ENCODE results near the gene SAFB. TPM values are rescaled to one million over a fixed set of nuclear protein-coding genes. Genes with fewer than 3 reads are reported as not detected.

Gene SAFB
- polyA plus RNA-seq, 1 of the 3 experiments (the other 2 are of a cell fraction) = 90.0 TPM

DNA sequence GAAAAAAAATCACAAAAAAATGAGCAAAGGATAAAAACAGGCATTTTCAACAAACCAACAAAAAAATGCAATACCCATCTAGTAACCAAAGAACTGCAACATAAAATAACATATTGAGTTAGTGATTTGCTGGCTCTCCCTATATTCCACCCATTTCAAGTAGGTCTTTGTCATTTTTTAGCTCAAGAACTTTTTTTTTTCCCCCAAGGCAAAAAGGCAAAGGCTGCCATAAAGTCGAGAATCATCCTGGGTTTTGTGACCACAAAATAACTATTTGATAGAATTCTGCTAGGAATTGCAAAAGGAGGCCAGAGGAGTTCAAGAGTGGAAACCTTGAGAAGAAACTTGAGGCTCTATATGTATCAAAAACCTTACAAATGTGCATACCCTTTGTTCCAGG, 5.8 kb upstream of the SAFB start:
- Histone ChIP-seq H3F3A (replicated peaks; ENCODE audit: insufficient read depth) (peaks cover 13% of the 10 kb centered on the region), H3K79me2 (ENCODE audit: insufficient read depth) (peaks cover 75% of the 10 kb centered on the region), H3K9me2 (no peaks in the 10 kb centered on the region), H3K4me1 (ENCODE audit: control insufficient read depth in 1 of 2, insufficient read depth in 2 of 2, low read depth in 1 of 2, low read length in 1 of 2) (peaks cover 0 to 16% of the 10 kb centered on the region in 2 experiments; a peak in 2 of 4 replicates), H4K20me1 (ENCODE audit: insufficient read depth) (peaks cover 11% of the 10 kb centered on the region; the same call in 1 of the 2 replicates), H3K4me3 (ENCODE audit: low read depth in 2 of 2, low read length in 1 of 2) (no peak overlapping the region), H2AFZ (ENCODE audit: low read depth) (no peak overlapping the region), H3K27me3 (ENCODE audit: insufficient read depth) (no peaks in the 10 kb centered on the region), H3K27ac (ENCODE audit: low read depth in 2 of 2, low read length in 1 of 2) (no peak overlapping the region), H3K9me3 (no peaks in the 10 kb centered on the region), H3K36me3 (replicated peaks in 1 of 2; ENCODE audit: control insufficient read depth in 1 of 2, insufficient read depth in 2 of 2, low read length in 1 of 2) (peaks cover 69 to 74% of the 10 kb centered on the region in 2 experiments), H3K4me2 (no peak overlapping the region), H3K9ac (no peak overlapping the region)
- POLR2A ChIA-PET = no interaction called here
- TF ChIP-seq RFX5 (IDR thresholded peaks at IDR 0.05; ENCODE audit: low read length) (no peak), TCF12 (IDR thresholded peaks at IDR 0.05) (no peak)
- TF ChIP-seq, protein P1, sequence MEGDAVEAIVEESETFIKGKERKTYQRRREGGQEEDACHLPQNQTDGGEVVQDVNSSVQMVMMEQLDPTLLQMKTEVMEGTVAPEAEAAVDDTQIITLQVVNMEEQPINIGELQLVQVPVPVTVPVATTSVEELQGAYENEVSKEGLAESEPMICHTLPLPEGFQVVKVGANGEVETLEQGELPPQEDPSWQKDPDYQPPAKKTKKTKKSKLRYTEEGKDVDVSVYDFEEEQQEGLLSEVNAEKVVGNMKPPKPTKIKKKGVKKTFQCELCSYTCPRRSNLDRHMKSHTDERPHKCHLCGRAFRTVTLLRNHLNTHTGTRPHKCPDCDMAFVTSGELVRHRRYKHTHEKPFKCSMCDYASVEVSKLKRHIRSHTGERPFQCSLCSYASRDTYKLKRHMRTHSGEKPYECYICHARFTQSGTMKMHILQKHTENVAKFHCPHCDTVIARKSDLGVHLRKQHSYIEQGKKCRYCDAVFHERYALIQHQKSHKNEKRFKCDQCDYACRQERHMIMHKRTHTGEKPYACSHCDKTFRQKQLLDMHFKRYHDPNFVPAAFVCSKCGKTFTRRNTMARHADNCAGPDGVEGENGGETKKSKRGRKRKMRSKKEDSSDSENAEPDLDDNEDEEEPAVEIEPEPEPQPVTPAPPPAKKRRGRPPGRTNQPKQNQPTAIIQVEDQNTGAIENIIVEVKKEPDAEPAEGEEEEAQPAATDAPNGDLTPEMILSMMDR (IDR thresholded peaks at IDR 0.05) = no peak
- no peak for DNase-seq
- WGBS (ENCODE audit: low lambda C conversion rate) = 93% methylated on average over 1 of the region's 1 CpG
- CTCF ChIA-PET = interaction anchor here (0.9 kb wide), 1 partner anchor 11 kb away, joined by 4 read pairs; no protein-coding TSS in a partner anchor

DNA sequence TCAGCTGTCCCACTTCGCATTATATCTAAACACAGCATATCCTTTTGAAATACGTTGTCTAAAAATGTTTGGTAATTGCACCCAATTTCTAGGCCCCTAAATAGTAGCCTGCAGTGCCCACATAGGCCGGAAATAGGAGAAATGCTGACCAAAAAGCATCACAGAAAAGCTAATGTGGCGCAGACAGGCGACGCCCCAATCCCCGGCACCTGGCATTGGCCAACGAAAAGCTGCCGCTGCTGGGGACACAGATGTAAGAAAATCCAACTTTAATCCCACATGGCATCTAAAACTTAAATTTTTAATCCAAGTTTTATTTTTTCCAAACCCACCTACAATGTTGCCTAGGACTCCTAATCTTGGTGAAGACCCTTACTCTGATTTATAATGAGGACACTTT, 4.3 kb upstream of the SAFB start:
- no peak overlapping the region for H3K9ac ChIP-seq
- H3K4me1 ChIP-seq (ENCODE audit: control insufficient read depth in 1 of 2, insufficient read depth in 2 of 2, low read depth in 1 of 2, low read length in 1 of 2) = peaks cover 0 to 16% of the 10 kb centered on the region in 2 experiments; a peak in 2 of 4 replicates
- 95% methylated on average over 9 of the region's 9 CpGs for WGBS (ENCODE audit: low lambda C conversion rate)
- H3K9me3 ChIP-seq = no peaks in the 10 kb centered on the region
- H3K9me2 ChIP-seq = no peaks in the 10 kb centered on the region
- H3K79me2 ChIP-seq (ENCODE audit: insufficient read depth) = peaks cover 86% of the 10 kb centered on the region
- H3F3A ChIP-seq (replicated peaks; ENCODE audit: insufficient read depth) = peaks cover 13% of the 10 kb centered on the region
- TF ChIP-seq EP300 (IDR thresholded peaks at IDR 0.05; ENCODE audit: borderline replicate concordance in 1 of 2, low read depth in 1 of 2, low read length in 1 of 2) (no peak), MXI1 (IDR thresholded peaks at IDR 0.05; ENCODE audit: low read depth, low read length) (no peak)
- TF ChIP-seq, protein P2, sequence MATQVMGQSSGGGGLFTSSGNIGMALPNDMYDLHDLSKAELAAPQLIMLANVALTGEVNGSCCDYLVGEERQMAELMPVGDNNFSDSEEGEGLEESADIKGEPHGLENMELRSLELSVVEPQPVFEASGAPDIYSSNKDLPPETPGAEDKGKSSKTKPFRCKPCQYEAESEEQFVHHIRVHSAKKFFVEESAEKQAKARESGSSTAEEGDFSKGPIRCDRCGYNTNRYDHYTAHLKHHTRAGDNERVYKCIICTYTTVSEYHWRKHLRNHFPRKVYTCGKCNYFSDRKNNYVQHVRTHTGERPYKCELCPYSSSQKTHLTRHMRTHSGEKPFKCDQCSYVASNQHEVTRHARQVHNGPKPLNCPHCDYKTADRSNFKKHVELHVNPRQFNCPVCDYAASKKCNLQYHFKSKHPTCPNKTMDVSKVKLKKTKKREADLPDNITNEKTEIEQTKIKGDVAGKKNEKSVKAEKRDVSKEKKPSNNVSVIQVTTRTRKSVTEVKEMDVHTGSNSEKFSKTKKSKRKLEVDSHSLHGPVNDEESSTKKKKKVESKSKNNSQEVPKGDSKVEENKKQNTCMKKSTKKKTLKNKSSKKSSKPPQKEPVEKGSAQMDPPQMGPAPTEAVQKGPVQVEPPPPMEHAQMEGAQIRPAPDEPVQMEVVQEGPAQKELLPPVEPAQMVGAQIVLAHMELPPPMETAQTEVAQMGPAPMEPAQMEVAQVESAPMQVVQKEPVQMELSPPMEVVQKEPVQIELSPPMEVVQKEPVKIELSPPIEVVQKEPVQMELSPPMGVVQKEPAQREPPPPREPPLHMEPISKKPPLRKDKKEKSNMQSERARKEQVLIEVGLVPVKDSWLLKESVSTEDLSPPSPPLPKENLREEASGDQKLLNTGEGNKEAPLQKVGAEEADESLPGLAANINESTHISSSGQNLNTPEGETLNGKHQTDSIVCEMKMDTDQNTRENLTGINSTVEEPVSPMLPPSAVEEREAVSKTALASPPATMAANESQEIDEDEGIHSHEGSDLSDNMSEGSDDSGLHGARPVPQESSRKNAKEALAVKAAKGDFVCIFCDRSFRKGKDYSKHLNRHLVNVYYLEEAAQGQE (IDR thresholded peaks at IDR 0.05; ENCODE audit: low read depth, low read length) = no peak
- H3K4me3 ChIP-seq (ENCODE audit: low read depth in 2 of 2, low read length in 1 of 2) = no peak overlapping the region
- H2AFZ ChIP-seq (ENCODE audit: low read depth) = no peak overlapping the region
- no peak for DNase-seq
- peaks cover 11% of the 10 kb centered on the region; the same call in 1 of the 2 replicates for H4K20me1 ChIP-seq (ENCODE audit: insufficient read depth)
- no peak overlapping the region for H3K27ac ChIP-seq (ENCODE audit: low read depth in 2 of 2, low read length in 1 of 2)
- no peak overlapping the region for H3K4me2 ChIP-seq
- H3K36me3 ChIP-seq (replicated peaks in 1 of 2; ENCODE audit: control insufficient read depth in 1 of 2, insufficient read depth in 2 of 2, low read length in 1 of 2) = peaks cover 57 to 59% of the 10 kb centered on the region in 2 experiments
- H3K27me3 ChIP-seq (ENCODE audit: insufficient read depth) = no peaks in the 10 kb centered on the region
- POLR2A ChIA-PET = no interaction called here
- CTCF ChIA-PET = interaction anchor here (1.1 kb wide), 1 partner anchor 69 kb away, joined by 3 read pairs; no protein-coding TSS in a partner anchor
